ENCODE data around the gene SLC29A3. TPM values are rescaled to one million over a fixed set of nuclear protein-coding genes. Genes with fewer than 3 reads are reported as not detected.

SLC29A3 gene
- total and polyA plus RNA-seq, 2 of the 8 experiments (the other 6 are each of a cell fraction or from before 2014, with no cell fraction given), result 14.0 to 24.6 TPM

DNA sequence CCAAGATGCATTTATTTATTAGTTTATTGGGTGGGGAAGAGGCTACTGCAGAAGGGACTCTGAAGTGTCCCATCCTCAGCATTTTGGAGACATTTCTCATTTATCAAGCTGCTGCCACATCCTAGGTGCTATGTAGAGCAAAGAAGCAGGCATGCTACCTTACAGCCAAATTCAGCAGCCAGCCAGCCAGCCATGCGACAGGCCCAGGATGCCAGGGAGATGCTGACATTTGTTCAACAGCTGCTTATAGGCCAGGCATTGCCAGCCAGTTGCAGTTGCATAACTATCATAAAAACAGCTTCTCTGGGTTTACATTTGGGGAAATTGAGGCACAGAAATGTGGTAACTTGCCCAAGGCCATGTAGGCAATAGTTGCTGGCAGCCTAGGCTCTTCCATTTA is 2.3 kb downstream of the SLC29A3 start:
- H2AK5ac ChIP-seq (ENCODE audit: low read depth, low read length), result no peak overlapping the region
- H3K9ac ChIP-seq (replicated peaks in 1 of 4; ENCODE audit: extremely low read depth in 1 of 4, low read depth in 3 of 4, low read length in 3 of 4), result no peak overlapping the region
- FAIRE-seq, result no peak
- H3K27me3 ChIP-seq (replicated peaks in 1 of 4; ENCODE audit: control insufficient read depth in 3 of 4, extremely low read depth in 1 of 4, insufficient read depth in 3 of 4, low read length in 3 of 4), result no peaks in the 10 kb centered on the region
- no peak overlapping the region for H3K27ac ChIP-seq (ENCODE audit: low read depth, low read length)
- DNase-seq (ENCODE audit: low read depth in 1 of 2, low spot score in 2 of 2), result no peak
- no peak overlapping the region for H2BK15ac ChIP-seq (ENCODE audit: low read length)
- no peak overlapping the region for H3K4me3 ChIP-seq (ENCODE audit: extremely low read depth in 1 of 4, insufficient read depth in 2 of 4, low read depth in 3 of 4, low read length in 4 of 4)
- 100% methylated on average over 1 of the region's 1 CpG; no CpG with 5 or more reads in 1 of the 2 experiments for WGBS, 2 experiments (ENCODE audit: extremely low coverage in 1 of 2, insufficient coverage in 1 of 2, insufficient read length in 1 of 2, insufficient replicate concordance in 2 of 2, low coverage in 1 of 2, low lambda C conversion rate in 2 of 2, missing lambda C conversion rate in 1 of 2)
- H3K4ac ChIP-seq (replicated peaks; ENCODE audit: insufficient read length, low read depth, low read length), result no peak overlapping the region
- no peak overlapping the region for H2AFZ ChIP-seq (ENCODE audit: low read length)
- H2BK12ac ChIP-seq (ENCODE audit: low read depth, low read length), result no peak overlapping the region
- H3K9me3 ChIP-seq (ENCODE audit: insufficient read depth in 2 of 2, low read depth in 1 of 2, low read length in 1 of 2), result no peaks in the 10 kb centered on the region
- H3K56ac ChIP-seq (replicated peaks; ENCODE audit: insufficient read length, low read depth, low read length), result no peak overlapping the region
- no peak overlapping the region for H4K91ac ChIP-seq (replicated peaks; ENCODE audit: insufficient read length, low read length)
- H4K20me1 ChIP-seq (replicated peaks in 1 of 2; ENCODE audit: control insufficient read depth in 1 of 2, insufficient read depth in 2 of 2, low read length in 2 of 2), result peaks cover 0 to 3% of the 10 kb centered on the region in 2 experiments
- no peak overlapping the region for H2BK5ac ChIP-seq (ENCODE audit: low read depth, low read length)
- H3K14ac ChIP-seq (ENCODE audit: insufficient read length), result no peak overlapping the region
- H3K18ac ChIP-seq (ENCODE audit: extremely low read depth, low read length), result no peak overlapping the region
- no peak overlapping the region for H4K5ac ChIP-seq (ENCODE audit: insufficient read length, low read depth, low read length)
- H2BK120ac ChIP-seq (replicated peaks; ENCODE audit: low read depth, low read length), result no peak overlapping the region
- peaks cover 0 to 18% (median 11%) of the 10 kb centered on the region in 4 experiments; a peak in 6 of 8 replicates for H3K36me3 ChIP-seq (ENCODE audit: control insufficient read depth in 2 of 4, insufficient read depth in 4 of 4, low read length in 3 of 4)
- H3K23ac ChIP-seq (ENCODE audit: insufficient read length), result no peak overlapping the region
- no peaks in the 10 kb centered on the region for H3K79me2 ChIP-seq (ENCODE audit: control insufficient read depth in 1 of 2, insufficient read depth in 2 of 2, low read length in 2 of 2)
- H3K4me2 ChIP-seq (ENCODE audit: insufficient read depth in 1 of 2, low read depth in 2 of 2, low read length in 2 of 2), result no peak overlapping the region
- peaks cover 0 to 4% (median 0%) of the 10 kb centered on the region in 4 experiments; a peak in 1 of 7 replicates for H3K4me1 ChIP-seq (replicated peaks in 1 of 4; ENCODE audit: control insufficient read depth in 3 of 4, insufficient read depth in 4 of 4, low read length in 3 of 4)
- no peaks in the 10 kb centered on the region for H3K79me1 ChIP-seq (ENCODE audit: low read depth, low read length)
- H2BK20ac ChIP-seq (ENCODE audit: low read length), result no peak overlapping the region
- no peak overlapping the region for H4K8ac ChIP-seq (ENCODE audit: extremely low read depth, insufficient read depth, low read length)
- ChIA-PET POLR2A (ENCODE audit: partially characterized antibody) (no interaction called here), CTCF (ENCODE audit: partially characterized antibody) (interaction anchor here (0.8 to 22.4 kb wide), 9 partner anchors 8 to 394 kb away, joined by 3 to 401 read pairs (median 3); no protein-coding TSS in a partner anchor)
- no peaks in the 10 kb centered on the region for H3K23me2 ChIP-seq (ENCODE audit: low read depth, low read length)
- TF ChIP-seq NRF1 (IDR thresholded peaks at IDR 0.05; ENCODE audit: low read depth, low read length) (no peak), USF2 (IDR thresholded peaks at IDR 0.05; ENCODE audit: low read length) (no peak), SIN3A (conservative IDR thresholded peaks at IDR 0.05 in 1 of 2, IDR thresholded peaks at IDR 0.05 in 1 of 2; ENCODE audit: low read depth in 1 of 2, low read length in 2 of 2) (no peak), TCF12 (IDR thresholded peaks at IDR 0.05; ENCODE audit: low read depth, low read length) (no peak), CEBPB (IDR thresholded peaks at IDR 0.05; ENCODE audit: low read depth, low read length) (no peak), MAFK (IDR thresholded peaks at IDR 0.05; ENCODE audit: low read depth, low read length) (no peak), MAX (IDR thresholded peaks at IDR 0.05) (no peak), CBX8 (IDR thresholded peaks at IDR 0.05; ENCODE audit: borderline replicate concordance, low read depth, low read length) (no peak), CTBP2 (IDR thresholded peaks at IDR 0.05; ENCODE audit: borderline replicate concordance, insufficient read depth, insufficient read length, low read length) (no peak), SRF (IDR thresholded peaks at IDR 0.05; ENCODE audit: low read depth, low read length) (no peak), RBBP5 (IDR thresholded peaks at IDR 0.05; ENCODE audit: borderline replicate concordance, low read depth, low read length) (no peak), TBP (IDR thresholded peaks at IDR 0.05; ENCODE audit: low read depth, low read length) (no peak), TAF1 (IDR thresholded peaks at IDR 0.05; ENCODE audit: low read depth, low read length) (no peak)

All from H1 (cell line).